ENCODE results near the gene FARP1.
"Not testable (repeated sequence)": the region's sequence is repeated elsewhere in the genome, so short reads cannot be mapped to it uniquely, and the experiment has no call there.

FARP1 gene

DNA sequence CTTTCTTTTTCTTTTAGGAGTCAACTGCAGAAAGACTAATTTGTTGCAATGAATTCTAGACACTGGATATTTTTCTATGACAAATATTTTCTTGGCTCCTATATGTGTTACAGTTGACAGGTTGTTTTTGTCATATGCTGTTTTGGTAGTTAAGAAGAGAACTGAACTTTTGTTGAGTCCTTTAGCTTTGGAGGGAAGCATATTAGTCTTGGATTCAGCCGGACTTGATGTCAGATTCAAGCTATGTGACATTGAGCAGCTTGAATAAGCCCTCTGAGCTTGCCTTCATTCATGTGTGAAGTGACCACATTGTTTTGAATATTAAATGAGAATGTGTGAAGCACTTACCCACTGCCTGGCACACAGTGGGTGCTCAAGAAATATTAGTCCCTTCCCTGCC lies 216.0 kb downstream of the FARP1 start:
- no peak overlapping the region for H3K27ac Mint-ChIP-seq
- H3K36me3 Mint-ChIP-seq: no peaks in the 10 kb centered on the region
- H3K4me3 Mint-ChIP-seq: no peak overlapping the region
- no peaks in the 10 kb centered on the region for H3K4me1 Mint-ChIP-seq
- peaks cover 11% of the 10 kb centered on the region for H3K27me3 Mint-ChIP-seq
- DNase-seq: no peak
- CTCF ChIA-PET: no interaction called here
- no peaks in the 10 kb centered on the region for H3K9me3 Mint-ChIP-seq

DNA sequence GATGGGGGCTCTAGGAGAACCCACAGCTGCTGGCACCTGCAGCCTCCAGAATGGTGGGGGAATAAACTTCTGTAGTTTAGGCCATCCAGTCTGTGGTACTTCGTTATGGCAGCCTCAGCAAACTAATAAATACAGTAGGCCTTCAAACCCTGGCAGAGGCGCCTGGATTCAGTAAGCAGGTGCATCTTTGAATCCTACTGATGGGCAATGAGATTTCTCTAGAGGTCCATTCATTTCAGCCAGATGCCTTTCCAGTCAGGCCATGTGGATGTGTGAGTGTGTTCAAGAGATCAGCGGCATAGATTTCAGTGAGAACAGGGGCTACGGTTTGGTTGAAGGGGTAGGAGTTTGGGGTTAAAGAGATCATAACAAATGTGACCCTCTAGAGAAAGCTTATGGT lies 217.7 kb downstream of the FARP1 start:
- CTCF ChIA-PET: no interaction called here
- no peaks in the 10 kb centered on the region for H3K9me3 Mint-ChIP-seq
- H3K27ac Mint-ChIP-seq: no peak overlapping the region
- H3K4me3 Mint-ChIP-seq: no peak overlapping the region
- DNase-seq: no peak
- no peaks in the 10 kb centered on the region for H3K4me1 Mint-ChIP-seq
- H3K27me3 Mint-ChIP-seq: peaks cover 11% of the 10 kb centered on the region
- H3K36me3 Mint-ChIP-seq: no peaks in the 10 kb centered on the region

DNA sequence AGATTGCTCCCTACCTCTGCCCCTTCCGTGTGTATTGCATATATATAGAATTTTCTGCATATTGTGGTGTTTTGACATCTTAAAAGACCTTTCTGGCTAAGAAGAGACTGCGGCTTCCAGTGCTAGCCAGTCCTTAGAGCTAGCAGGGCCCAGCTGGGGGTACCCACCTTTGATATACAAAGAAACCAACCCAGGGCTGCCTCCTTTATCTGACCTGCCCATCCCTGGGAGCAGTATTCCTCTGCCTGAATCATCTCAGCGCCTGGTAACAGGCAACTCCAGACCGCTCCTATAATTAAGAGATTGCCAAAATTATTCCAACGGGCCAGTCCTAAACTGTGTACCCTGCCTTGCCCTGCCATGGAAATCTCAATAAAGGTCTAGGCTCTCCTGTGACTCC lies 220.4 kb downstream of the FARP1 start:
- CTCF ChIA-PET: no interaction called here
- Mint-ChIP-seq H3K36me3 (no peaks in the 10 kb centered on the region), H3K27me3 (peaks cover 6% of the 10 kb centered on the region), H3K4me3 (no peak overlapping the region), H3K9me3 (no peaks in the 10 kb centered on the region), H3K27ac (no peak overlapping the region), H3K4me1 (no peaks in the 10 kb centered on the region)
- DNase-seq: no peak

DNA sequence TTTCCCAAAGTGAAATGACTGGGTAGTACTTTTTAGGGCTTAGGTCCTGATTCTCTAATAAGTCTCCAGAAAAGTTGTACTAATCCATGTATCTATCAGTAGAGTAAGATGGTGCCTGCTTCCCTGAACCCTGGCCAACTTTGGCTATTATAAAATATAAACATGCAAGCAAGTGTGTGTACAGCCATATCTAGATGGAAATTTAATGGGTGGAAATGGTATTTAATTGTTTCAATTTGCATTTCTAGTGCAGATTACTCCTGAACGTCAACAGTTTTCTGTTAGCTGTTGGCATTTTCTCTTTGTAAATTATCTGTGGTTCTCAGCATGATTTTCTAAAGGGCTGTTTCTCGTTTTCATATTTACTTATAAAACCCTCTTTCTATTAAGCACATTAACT lies 221.3 kb downstream of the FARP1 start:
- H3K27ac Mint-ChIP-seq: no peak overlapping the region
- no peaks in the 10 kb centered on the region for H3K36me3 Mint-ChIP-seq
- H3K9me3 Mint-ChIP-seq: no peaks in the 10 kb centered on the region
- no peaks in the 10 kb centered on the region for H3K4me1 Mint-ChIP-seq
- no peak overlapping the region for H3K4me3 Mint-ChIP-seq
- peaks cover 6% of the 10 kb centered on the region for H3K27me3 Mint-ChIP-seq
- CTCF ChIA-PET: no interaction called here
- no peak for DNase-seq

DNA sequence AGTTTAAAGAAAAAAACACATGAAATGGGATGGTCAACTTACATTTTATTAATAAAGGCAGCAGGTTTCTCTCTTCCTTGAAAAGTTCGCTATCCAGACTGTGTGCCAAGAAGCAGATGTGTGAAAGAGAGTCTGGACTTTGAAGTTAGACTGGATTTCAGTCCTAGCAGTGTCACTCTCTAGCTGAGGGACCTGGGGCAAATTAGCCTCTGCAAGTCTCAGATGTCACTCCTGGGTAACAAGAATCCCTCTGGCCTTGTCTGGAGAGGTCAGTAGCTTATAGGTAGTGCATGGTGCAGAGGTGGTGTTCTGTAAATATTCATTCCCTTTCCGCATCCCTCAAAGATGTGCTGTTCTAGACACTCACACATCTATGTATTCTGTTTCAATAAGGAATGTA lies 221.8 kb downstream of the FARP1 start:
- no peak for DNase-seq
- H3K27ac Mint-ChIP-seq: no peak overlapping the region
- CTCF ChIA-PET: no interaction called here
- H3K27me3 Mint-ChIP-seq: peaks cover 6% of the 10 kb centered on the region
- no peaks in the 10 kb centered on the region for H3K9me3 Mint-ChIP-seq
- H3K4me1 Mint-ChIP-seq: no peaks in the 10 kb centered on the region
- H3K4me3 Mint-ChIP-seq: no peak overlapping the region
- H3K36me3 Mint-ChIP-seq: no peaks in the 10 kb centered on the region

DNA sequence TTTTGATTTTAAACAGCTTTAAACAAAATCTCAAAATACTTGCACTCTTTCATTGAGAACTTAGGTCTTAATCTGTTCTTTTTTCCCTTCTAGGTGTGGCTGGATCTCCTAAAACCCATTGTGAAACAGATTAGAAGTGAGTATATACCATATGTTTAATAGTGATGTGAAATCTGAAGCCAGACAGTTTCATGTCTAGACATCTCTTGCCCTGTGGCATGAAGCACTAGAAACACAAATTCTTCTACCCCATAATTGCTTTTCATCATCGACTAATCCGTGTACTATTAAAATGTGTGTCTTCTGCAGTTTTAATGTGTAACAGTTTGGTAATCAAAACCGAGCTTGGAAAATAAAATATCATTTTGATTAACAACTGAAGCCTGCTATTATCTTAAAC lies 222.4 kb downstream of the FARP1 start:
- H3K27me3 Mint-ChIP-seq: peaks cover 6% of the 10 kb centered on the region
- no peaks in the 10 kb centered on the region for H3K9me3 Mint-ChIP-seq
- H3K4me1 Mint-ChIP-seq: no peaks in the 10 kb centered on the region
- no peak overlapping the region for H3K27ac Mint-ChIP-seq
- no peaks in the 10 kb centered on the region for H3K36me3 Mint-ChIP-seq
- no peak for DNase-seq
- CTCF ChIA-PET: no interaction called here
- H3K4me3 Mint-ChIP-seq: no peak overlapping the region

DNA sequence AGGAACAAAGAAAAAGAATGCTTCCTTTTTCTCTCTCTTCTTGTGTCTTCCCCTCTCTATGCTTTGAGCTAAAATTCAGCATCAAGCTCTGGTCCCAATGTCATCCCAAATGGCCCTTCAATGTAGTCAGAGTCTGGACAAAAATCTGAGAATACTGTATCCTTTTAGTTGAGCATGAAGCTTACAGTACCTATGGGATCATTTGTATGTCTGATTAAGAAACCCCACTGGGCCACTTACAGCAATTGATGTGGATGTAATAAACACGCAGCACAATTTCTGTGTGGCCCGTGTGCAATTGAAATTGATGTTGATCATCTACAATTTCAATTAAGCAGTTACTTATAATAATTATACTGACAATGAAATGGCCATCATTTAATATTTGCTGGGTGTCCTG lies 223.1 kb downstream of the FARP1 start:
- H3K27ac Mint-ChIP-seq: no peak overlapping the region
- H3K36me3 Mint-ChIP-seq: no peaks in the 10 kb centered on the region
- CTCF ChIA-PET: no interaction called here
- H3K9me3 Mint-ChIP-seq: no peaks in the 10 kb centered on the region
- DNase-seq: no peak
- no peaks in the 10 kb centered on the region for H3K4me1 Mint-ChIP-seq
- peaks cover 6% of the 10 kb centered on the region for H3K27me3 Mint-ChIP-seq
- no peak overlapping the region for H3K4me3 Mint-ChIP-seq

DNA sequence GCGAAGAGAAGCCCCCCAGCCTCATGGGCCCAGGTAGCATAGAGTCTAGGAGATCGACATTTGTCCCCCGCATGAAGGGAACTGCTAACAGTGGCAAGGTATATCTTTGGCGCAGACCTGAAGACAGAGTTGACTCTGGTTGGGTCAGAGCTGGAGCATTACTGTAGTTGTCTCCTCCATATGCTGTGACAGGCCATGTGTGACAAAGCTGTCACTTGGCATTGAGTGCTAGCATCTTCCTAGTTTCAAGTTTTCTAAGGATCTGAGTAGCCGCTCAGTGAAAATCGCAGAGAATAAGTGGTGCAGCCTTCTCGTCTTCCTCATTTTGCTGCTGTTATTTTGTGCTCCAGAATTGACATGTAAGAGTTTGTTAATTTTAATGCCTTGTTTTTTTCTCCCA lies 223.5 kb downstream of the FARP1 start:
- no peaks in the 10 kb centered on the region for H3K9me3 Mint-ChIP-seq
- peaks cover 6% of the 10 kb centered on the region for H3K27me3 Mint-ChIP-seq
- no peak for DNase-seq
- no peak overlapping the region for H3K27ac Mint-ChIP-seq
- H3K4me3 Mint-ChIP-seq: no peak overlapping the region
- no peaks in the 10 kb centered on the region for H3K4me1 Mint-ChIP-seq
- H3K36me3 Mint-ChIP-seq: no peaks in the 10 kb centered on the region
- CTCF ChIA-PET: no interaction called here

DNA sequence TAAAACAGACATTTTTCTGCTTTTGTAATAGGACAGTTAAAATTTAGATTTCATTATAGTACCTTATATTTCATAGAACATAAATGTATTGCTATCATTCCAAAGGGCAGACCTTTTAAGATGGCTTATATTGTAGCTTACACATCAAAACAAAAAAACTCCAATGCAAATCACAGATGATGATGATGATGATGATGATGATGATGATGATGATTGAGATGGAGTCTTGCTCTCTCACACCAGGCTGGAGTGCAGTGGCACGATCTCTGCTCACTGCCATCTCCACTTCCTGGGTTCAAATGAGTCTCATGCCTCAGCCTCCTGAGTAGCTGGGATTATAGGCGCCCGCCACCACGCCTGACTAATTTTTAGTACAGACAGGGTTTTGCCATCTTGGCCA lies 224.1 kb downstream of the FARP1 start:
- Mint-ChIP-seq H3K4me3 (no peak overlapping the region), H3K9me3 (no peaks in the 10 kb centered on the region), H3K4me1 (no peaks in the 10 kb centered on the region), H3K36me3 (no peaks in the 10 kb centered on the region), H3K27me3 (peaks cover 5% of the 10 kb centered on the region), H3K27ac (no peak overlapping the region)
- CTCF ChIA-PET: no interaction called here
- no peak for DNase-seq

DNA sequence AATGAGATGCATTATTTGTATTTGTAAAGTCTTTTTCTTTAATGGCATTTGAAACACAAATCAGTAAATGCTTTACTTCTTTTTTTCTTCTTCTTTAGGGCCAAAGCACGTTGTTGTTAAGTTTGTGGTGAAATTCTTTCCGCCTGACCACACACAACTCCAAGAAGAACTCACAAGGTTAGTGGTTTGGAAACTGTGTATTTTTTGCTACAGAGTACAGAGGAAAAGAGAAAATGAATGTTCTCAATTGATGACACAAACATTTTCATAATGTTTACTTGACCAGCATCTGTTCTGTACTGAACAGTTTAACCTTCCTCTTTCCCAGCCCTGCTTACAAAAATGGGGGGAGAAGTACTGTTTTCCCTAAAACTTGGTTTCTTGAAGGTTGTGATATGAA lies 225.1 kb downstream of the FARP1 start:
- Mint-ChIP-seq H3K4me1 (no peaks in the 10 kb centered on the region), H3K27ac (no peak overlapping the region), H3K36me3 (no peaks in the 10 kb centered on the region), H3K27me3 (no peaks in the 10 kb centered on the region), H3K9me3 (no peaks in the 10 kb centered on the region), H3K4me3 (no peak overlapping the region)
- CTCF ChIA-PET: no interaction called here
- DNase-seq: no peak

DNA sequence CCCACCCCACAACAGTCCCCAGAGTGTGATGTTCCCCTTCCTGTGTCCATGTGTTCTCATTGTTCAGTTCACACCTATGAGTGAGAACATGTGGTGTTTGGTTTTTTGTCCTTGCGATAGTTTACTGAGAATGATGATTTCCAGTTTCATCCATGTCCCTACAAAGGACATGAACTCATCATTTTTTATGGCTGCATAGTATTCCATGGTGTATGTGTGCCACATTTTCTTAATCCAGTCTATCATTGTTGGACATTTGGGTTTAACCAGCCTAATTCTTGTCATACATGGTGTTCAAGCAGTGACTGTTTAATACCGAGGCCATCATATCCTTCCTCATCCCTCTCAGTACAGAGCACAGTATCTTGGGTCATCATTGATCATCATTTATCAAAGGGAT lies 226.6 kb downstream of the FARP1 start:
- DNase-seq, H3K27ac Mint-ChIP-seq, H3K27me3 Mint-ChIP-seq, H3K4me3 Mint-ChIP-seq, H3K9me3 Mint-ChIP-seq, H3K4me1 Mint-ChIP-seq, CTCF ChIA-PET, H3K36me3 Mint-ChIP-seq: not testable (repeated sequence)

DNA sequence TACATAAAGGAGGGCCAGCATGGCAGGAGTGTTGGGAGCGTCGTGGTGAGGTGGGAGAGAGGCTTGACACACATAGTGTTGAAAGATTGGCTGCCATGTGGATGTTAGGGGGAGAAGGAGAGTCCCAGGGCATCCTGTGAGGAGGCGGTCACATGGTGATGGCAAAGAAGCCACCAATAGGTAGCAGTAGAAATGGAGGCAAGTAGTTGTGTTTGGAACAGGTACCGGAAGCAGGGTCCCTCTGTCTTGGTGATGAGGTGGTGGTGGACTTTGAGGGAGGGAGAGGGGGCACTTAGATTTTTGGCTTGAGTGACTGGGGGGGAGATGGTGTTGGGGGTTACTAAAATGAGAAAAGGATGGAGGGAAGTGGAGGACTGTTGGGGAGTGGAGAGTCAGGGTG lies 227.4 kb downstream of the FARP1 start:
- no peak for DNase-seq
- Mint-ChIP-seq H3K27me3 (no peaks in the 10 kb centered on the region), H3K36me3 (no peaks in the 10 kb centered on the region), H3K4me3 (no peak overlapping the region), H3K27ac (no peak overlapping the region), H3K4me1 (no peaks in the 10 kb centered on the region), H3K9me3 (peaks cover 5% of the 10 kb centered on the region)
- CTCF ChIA-PET: no interaction called here

DNA sequence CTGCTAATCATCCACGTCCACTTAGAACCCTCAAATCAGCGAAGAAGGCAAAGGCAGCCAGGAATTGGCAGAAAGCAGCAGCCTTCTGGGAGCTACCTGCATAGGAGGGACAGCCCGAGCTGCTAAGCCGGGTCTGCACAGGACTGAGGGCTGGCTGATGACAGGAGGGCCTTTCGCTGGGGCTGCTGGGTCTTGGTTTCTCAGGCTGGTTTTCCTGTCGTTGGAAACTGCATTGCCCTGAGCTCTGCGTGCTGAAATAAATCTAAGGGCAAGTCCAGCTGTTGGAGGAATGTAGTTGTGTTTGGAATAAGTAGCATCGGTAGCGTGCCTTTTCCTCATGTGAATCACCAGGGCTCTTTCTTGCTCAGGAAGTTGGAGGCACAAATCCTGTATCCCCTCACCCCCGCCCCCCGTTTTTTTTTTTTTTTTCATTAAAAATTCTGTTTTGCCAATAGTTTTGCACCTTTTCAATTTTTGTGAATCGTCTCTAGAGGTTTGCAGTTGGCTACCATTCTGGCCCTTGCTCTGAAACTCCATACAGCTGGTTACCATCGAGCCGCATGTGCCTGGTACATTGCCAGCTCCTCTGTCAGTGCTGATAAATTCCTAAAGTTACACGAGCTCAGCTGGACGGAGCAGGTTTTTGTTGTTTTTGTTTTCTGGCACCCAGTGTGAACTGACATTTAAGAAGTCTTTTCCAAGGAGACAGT lies 228.1 kb downstream of the FARP1 start:
- no peaks in the 10 kb centered on the region for H3K4me1 Mint-ChIP-seq
- H3K9me3 Mint-ChIP-seq: peaks cover 5% of the 10 kb centered on the region
- no peaks in the 10 kb centered on the region for H3K36me3 Mint-ChIP-seq
- no peak overlapping the region for H3K4me3 Mint-ChIP-seq
- no peak overlapping the region for H3K27ac Mint-ChIP-seq
- no peak for DNase-seq
- H3K27me3 Mint-ChIP-seq: no peaks in the 10 kb centered on the region
- CTCF ChIA-PET: no interaction called here

DNA sequence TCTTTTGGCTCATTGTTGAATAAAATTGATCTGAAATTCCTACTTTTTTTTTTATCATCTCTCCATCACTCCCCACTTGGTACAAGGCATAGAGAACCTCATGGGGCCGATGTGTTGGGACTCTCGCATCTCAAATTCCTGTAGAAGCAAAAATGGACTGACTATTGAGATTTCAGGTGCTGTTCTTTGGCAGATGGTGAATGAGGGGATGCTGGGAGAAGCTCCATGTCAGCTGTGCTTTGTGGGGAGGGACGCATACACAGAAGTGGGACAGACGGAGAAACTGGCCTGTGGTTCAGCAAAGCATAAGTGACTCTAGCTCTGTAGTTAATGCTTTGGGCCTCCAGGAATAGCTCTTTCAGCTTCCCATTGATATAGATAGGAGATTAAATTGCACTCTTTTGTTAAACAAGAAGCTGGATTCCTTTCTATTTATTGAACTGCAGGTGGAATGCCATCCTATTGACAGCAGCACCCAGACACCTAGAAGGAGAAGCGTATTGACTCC lies 228.7 kb downstream of the FARP1 start:
- H3K27ac Mint-ChIP-seq: no peak overlapping the region
- peaks cover 5% of the 10 kb centered on the region for H3K9me3 Mint-ChIP-seq
- H3K27me3 Mint-ChIP-seq: no peaks in the 10 kb centered on the region
- no peak for DNase-seq
- H3K4me3 Mint-ChIP-seq: no peak overlapping the region
- no peaks in the 10 kb centered on the region for H3K36me3 Mint-ChIP-seq
- CTCF ChIA-PET: no interaction called here
- H3K4me1 Mint-ChIP-seq: no peaks in the 10 kb centered on the region

DNA sequence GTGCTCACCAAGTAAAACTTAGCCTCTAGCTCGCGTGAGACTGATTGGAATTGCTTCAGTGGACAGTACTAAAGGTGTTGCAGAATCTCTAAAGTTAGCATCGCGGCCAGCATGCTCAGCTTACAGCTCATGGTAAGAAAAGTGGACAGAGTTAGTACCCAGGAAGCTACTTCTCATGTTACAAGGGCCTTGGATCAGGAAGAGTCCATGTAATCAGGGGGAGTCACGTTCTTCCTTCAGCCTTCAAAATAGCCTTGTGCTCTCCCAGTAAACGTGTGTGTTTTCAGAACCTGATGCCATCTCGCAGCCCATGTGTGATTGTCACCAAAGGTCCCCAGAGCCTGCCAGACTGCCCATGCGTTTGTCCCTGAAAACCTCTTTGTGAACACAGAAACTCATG lies 230.0 kb downstream of the FARP1 start:
- Mint-ChIP-seq H3K27me3 (no peaks in the 10 kb centered on the region), H3K4me3 (no peak overlapping the region), H3K27ac (no peak overlapping the region), H3K9me3 (peaks cover 5% of the 10 kb centered on the region), H3K4me1 (no peaks in the 10 kb centered on the region), H3K36me3 (no peaks in the 10 kb centered on the region)
- CTCF ChIA-PET: no interaction called here
- no peak for DNase-seq

DNA sequence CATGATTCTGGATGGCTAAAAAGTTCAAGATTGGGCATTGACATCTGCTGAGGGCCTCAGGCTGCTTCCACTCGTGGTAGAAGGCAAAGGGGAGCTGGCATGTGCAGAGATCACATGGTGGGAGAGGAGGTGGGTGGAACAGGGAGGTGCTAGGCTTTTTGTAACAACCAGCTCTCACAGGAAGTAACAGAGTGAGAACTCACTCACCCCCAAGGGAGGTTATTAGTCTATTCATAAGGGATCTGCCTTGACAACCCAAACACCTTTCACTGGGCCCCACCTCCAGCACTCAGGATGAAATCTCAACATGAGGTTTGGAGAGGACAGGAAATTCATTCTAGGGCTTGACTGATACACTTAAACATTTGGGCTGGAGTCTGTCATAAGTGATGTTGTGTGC lies 231.9 kb downstream of the FARP1 start:
- Mint-ChIP-seq H3K27ac (no peak overlapping the region), H3K27me3 (no peaks in the 10 kb centered on the region), H3K4me1 (no peaks in the 10 kb centered on the region), H3K4me3 (no peak overlapping the region), H3K9me3 (peaks cover 5% of the 10 kb centered on the region), H3K36me3 (no peaks in the 10 kb centered on the region)
- DNase-seq: no peak
- CTCF ChIA-PET: no interaction called here

All from activated naive CD4-positive, alpha-beta T cell treated with anti-CD3 and anti-CD28 coated beads, Interleukin-2, amount 10 ng/mL, durations not matched to agents 7 days and 5 days (primary cell).